ENCODE data around the gene ART5. TPM values are rescaled to one million over a fixed set of nuclear protein-coding genes. Genes with fewer than 3 reads are reported as not detected.

The ART5 gene
- total RNA-seq, 1 experiment from 2014 or later = 7.9 TPM

GRCh38 chr11:3660960-3661359 is 19.2 kb upstream of the ART5 start:
- H3K79me1 ChIP-seq (ENCODE audit: insufficient read depth, low read depth, low read length, poor library complexity, severe bottlenecking) = no peaks in the 10 kb centered on the region
- no peak overlapping the region for H3K56ac ChIP-seq (ENCODE audit: insufficient read length, low read depth, low read length)
- H2BK5ac ChIP-seq (ENCODE audit: insufficient read length, low read length) = no peak overlapping the region
- no peak overlapping the region for H3K4me3 Mint-ChIP-seq
- no peaks in the 10 kb centered on the region for H3K4me1 ChIP-seq (ENCODE audit: insufficient read depth, low read length)
- H3K9ac ChIP-seq (ENCODE audit: extremely low read depth, insufficient read length, low read length) = no peak overlapping the region
- H4K20me1 ChIP-seq (ENCODE audit: control insufficient read depth, insufficient read depth, insufficient read length) = no peaks in the 10 kb centered on the region
- H3K14ac ChIP-seq (ENCODE audit: insufficient read depth, low read length) = no peak overlapping the region
- no peak overlapping the region for H4K5ac ChIP-seq (ENCODE audit: insufficient read length, low read depth, low read length)
- no peak overlapping the region for H2BK12ac ChIP-seq (ENCODE audit: insufficient read length, low read depth, low read length)
- no peaks in the 10 kb centered on the region for H3K27me3 ChIP-seq (ENCODE audit: insufficient read depth, low read length)
- no peaks in the 10 kb centered on the region for H3K23me2 ChIP-seq (ENCODE audit: insufficient read length, low read depth, low read length, poor library complexity, severe bottlenecking)
- peaks cover 0 to 18% (median 1%) of the 10 kb centered on the region in 3 experiments; a peak in 3 of 7 replicates for H3K36me3 Mint-ChIP-seq (ENCODE audit: insufficient read depth in 1 of 3, low read depth in 3 of 3)
- peaks cover 3% of the 10 kb centered on the region; the same call in 1 of the 2 replicates for H3K27me3 Mint-ChIP-seq (ENCODE audit: low read depth)
- no peak overlapping the region for H3K4ac ChIP-seq (ENCODE audit: low read depth, low read length)
- no peak overlapping the region for H2BK120ac ChIP-seq (ENCODE audit: low read depth, low read length, poor library complexity, severe bottlenecking)
- H3K18ac ChIP-seq (ENCODE audit: insufficient read length, low read depth, low read length) = no peak overlapping the region
- H3K27ac Mint-ChIP-seq = no peak overlapping the region
- no peak overlapping the region for H3K4me2 ChIP-seq (ENCODE audit: insufficient read depth, insufficient read length, low read length)
- H4K91ac ChIP-seq (ENCODE audit: insufficient read length, low read depth, low read length) = no peak overlapping the region
- no CpG with 5 or more reads among the region's 2 CpGs for WGBS (ENCODE audit: extremely low coverage, insufficient read length, low lambda C conversion rate)
- no peak overlapping the region for H2AK5ac ChIP-seq (ENCODE audit: insufficient read length, low read length)
- peaks cover 0 to 3% of the 10 kb centered on the region in 2 experiments; a peak in 2 of 5 replicates for H3K9me3 Mint-ChIP-seq
- H3K23ac ChIP-seq (ENCODE audit: insufficient read length, low read depth, low read length) = no peak overlapping the region
- TF ChIP-seq CTCF (conservative IDR thresholded peaks at IDR 0.05) = no peak
- no peak overlapping the region for H4K8ac ChIP-seq (replicated peaks; ENCODE audit: insufficient read length, low read depth, low read length)
- no peak overlapping the region for H2AFZ ChIP-seq (ENCODE audit: low read length)
- H2BK20ac ChIP-seq (ENCODE audit: low read depth, low read length, poor library complexity, severe bottlenecking) = no peak overlapping the region
- H3T11ph ChIP-seq (ENCODE audit: low read length) = no peak overlapping the region
- no peak overlapping the region for H2BK15ac ChIP-seq (ENCODE audit: low read depth, low read length)
- no peaks in the 10 kb centered on the region for H3K79me2 ChIP-seq (ENCODE audit: insufficient read depth, low read length)
- no peaks in the 10 kb centered on the region for H3K4me1 Mint-ChIP-seq
- DNase-seq = no peak
- no peak overlapping the region for H3K27ac ChIP-seq (ENCODE audit: insufficient read length, low read depth, low read length)
- no peaks in the 10 kb centered on the region for H3K9me3 ChIP-seq (ENCODE audit: control insufficient read depth, low read depth, low read length)

Data from H9 (cell line).